Measurements from ENCODE around the gene GARS1. TPM values are rescaled to one million over a fixed set of nuclear protein-coding genes. Genes with fewer than 3 reads are reported as not detected.
A peak's percentile ranks its signal among the peaks of the same experiment; 100 is the strongest.

The GARS1 gene
- total and polyA plus RNA-seq, 8 donors: 71.2 to 131 (median 78.8) TPM

GRCh38 chr7:30548845-30549244, 45.8 kb upstream of the GARS1 start:
- Histone ChIP-seq H3K27ac (peak overlapping the region; percentile 49 to 77), H3K4me3 (no peak overlapping the region), H3K27me3 (no peaks in the 10 kb centered on the region), H3K9me3 (no peaks in the 10 kb centered on the region), H3K36me3 (peaks cover 0 to 19% of the 10 kb centered on the region in 2 donors), H3K4me1 (peaks cover 5 to 36% of the 10 kb centered on the region in 2 donors)
- DNase-seq: peak in 3 of 4 donors; percentile 57 to 81 (median 67)
- ATAC-seq: peak; percentile 92
- intact Hi-C loops (cut with DNase I): no loop called here
- peak; percentile 82 to 88 for TF ChIP-seq CTCF (IDR thresholded peaks at IDR 0.05)

GRCh38 chr7:30549931-30550493, 44.7 kb upstream of the GARS1 start:
- H3K4me1 ChIP-seq: peaks cover 5 to 36% of the 10 kb centered on the region in 2 donors
- H3K9me3 ChIP-seq: no peaks in the 10 kb centered on the region
- intact Hi-C loops (cut with DNase I): no loop called here
- no peaks in the 10 kb centered on the region for H3K27me3 ChIP-seq
- no peak overlapping the region for H3K4me3 ChIP-seq
- DNase-seq (peak in 1 of 4 donors; percentile 48), ATAC-seq (peak; percentile 33)
- TF ChIP-seq CTCF (IDR thresholded peaks at IDR 0.05): no peak
- peak overlapping the region; percentile 75 to 77 for H3K27ac ChIP-seq
- peaks cover 0 to 25% of the 10 kb centered on the region in 2 donors for H3K36me3 ChIP-seq

GRCh38 chr7:30552330-30552729, 42.3 kb upstream of the GARS1 start:
- intact Hi-C loops (cut with DNase I): no loop called here

GRCh38 chr7:30553141-30553540, 41.5 kb upstream of the GARS1 start:
- Histone ChIP-seq H3K4me3 (no peak overlapping the region), H3K4me1 (peaks cover 5 to 36% of the 10 kb centered on the region in 2 donors), H3K9me3 (no peaks in the 10 kb centered on the region), H3K27me3 (no peaks in the 10 kb centered on the region), H3K36me3 (peaks cover 0 to 28% of the 10 kb centered on the region in 2 donors), H3K27ac (no peak overlapping the region)
- no peak for ATAC-seq
- intact Hi-C loops (cut with DNase I): no loop called here
- peak in 1 of 4 donors; percentile 60 for DNase-seq
- no peak for TF ChIP-seq CTCF (IDR thresholded peaks at IDR 0.05)

More at GRCh38 chr7:30552330-30552729, 42.3 kb upstream of the GARS1 start:
- Histone ChIP-seq H3K4me3 (no peak overlapping the region), H3K27ac (no peak overlapping the region), H3K9me3 (no peaks in the 10 kb centered on the region), H3K36me3 (peaks cover 0 to 23% of the 10 kb centered on the region in 2 donors), H3K27me3 (no peaks in the 10 kb centered on the region), H3K4me1 (peaks cover 5 to 36% of the 10 kb centered on the region in 2 donors)
- TF ChIP-seq CTCF (IDR thresholded peaks at IDR 0.05): no peak
- DNase-seq (no peak), ATAC-seq (no peak)

- intact Hi-C loops (cut with DNase I): no loop called here
- no peak for ATAC-seq
- no peak overlapping the region for H3K27ac ChIP-seq
- peaks cover 0 to 32% of the 10 kb centered on the region in 2 donors for H3K36me3 ChIP-seq
- TF ChIP-seq CTCF (IDR thresholded peaks at IDR 0.05): no peak
- no peaks in the 10 kb centered on the region for H3K9me3 ChIP-seq
- peaks cover 5 to 33% of the 10 kb centered on the region in 2 donors for H3K4me1 ChIP-seq
- H3K27me3 ChIP-seq: no peaks in the 10 kb centered on the region
- H3K4me3 ChIP-seq: no peak overlapping the region
- peak in 1 of 4 donors; percentile 43 for DNase-seq
Observed at GRCh38 chr7:30553546-30553945, 41.1 kb upstream of the GARS1 start.

All from left lung (tissue), 10 donors.